GM18508 (cell line): ENCODE results near the gene COL9A1.
"Not testable (repeated sequence)": the region's sequence is repeated elsewhere in the genome, so short reads cannot be mapped to it uniquely, and the experiment has no call there.

Source experiments
- ATAC-seq: cut with Tn5 transposase; IDR thresholded peaks from one replicate; pipeline ENCODE4 v1.9.1; 2021; ENCODE audit warnings: moderate number of reproducible peaks; ENCODE audit not compliant: insufficient read depth, unreplicated experiment

COL9A1 gene

DNA sequence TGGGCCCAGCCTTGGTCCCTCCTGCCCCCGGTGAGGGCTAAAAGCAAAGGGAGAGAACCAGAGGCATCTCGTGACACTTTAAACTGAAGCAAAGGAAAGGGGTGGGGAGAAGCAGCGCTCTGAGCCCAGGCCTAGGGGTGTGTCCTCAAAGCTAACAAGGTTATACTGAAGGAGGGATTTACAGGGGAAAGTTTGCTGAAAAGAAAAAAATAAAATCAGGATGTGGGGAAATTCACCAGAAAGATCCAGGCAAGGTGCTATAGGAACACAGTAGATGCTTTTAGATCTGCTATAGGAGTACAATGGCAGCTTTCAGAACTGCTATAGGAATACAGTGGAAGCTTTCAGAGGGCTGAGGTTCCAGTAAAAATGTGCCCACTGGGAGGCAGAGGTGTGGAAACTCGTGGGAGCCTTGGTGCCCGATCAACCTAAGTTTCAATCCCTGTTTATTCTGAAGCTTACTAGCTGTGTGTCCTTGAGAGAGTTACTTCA, at the start of gene COL9A1:
COL9A1 (minus strand) TSS at position 51 of the 492 bp plus-strand sequence. CDS start 160 bp downstream, outside the sequence.
- no peak for ATAC-seq

DNA sequence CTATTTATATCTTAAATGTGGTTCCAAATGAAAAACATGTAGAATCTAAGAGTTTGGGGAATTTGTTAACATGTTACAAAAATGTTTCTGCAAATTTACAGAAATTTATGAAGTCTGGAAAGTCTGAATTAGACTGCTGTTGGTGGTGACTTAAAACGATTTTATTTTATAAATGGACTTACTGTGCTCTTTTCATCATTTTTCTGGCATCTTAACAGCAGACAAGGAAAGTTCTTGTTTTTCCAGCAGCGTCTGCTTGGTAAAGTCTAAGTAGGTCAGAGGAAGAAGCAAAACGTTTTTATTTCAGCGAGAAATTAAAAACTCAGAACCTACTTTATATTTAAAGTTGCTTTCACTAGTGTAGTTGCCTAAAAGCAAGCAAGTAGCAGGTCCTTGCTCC, 48.6 kb upstream of the COL9A1 start:
- no peak for ATAC-seq

DNA sequence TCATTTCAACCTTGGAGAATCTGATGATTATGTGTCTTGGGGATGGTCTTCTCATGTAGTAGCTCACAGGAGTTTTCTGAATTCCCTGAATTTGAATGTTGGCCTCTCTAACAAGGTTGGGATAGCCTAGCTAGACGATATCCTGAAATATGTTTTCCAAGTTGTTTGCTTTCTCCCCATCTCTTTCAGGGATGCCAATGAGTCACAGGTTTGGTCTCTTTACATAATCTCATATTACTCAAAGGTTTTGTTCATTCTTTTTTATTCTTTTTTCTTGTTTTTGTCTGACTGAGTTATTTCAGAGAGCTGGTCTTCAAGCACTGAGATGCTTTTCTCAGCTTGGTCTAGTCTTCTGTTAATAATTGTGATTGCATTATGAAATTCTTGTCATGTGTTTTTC, 42.7 kb upstream of the COL9A1 start:
- ATAC-seq: no peak

DNA sequence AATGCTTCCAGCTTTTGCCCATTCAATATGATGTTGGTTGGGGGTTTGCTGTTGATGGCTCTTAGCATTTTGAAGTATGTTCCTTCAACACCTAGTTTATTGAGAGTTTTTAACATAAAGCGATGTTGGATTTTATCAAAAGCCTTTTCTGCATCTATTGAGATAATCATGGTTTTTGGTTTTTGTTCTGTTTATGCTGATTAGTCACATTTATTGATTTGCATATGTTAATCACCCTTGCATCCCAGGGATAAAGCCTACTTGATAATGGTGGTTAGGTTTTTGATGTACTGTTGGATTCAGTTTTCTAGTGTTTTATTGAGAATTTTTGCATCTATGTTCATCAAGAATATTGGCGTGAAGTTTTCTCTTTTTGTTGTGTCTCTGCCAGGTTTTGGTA, 40.4 kb upstream of the COL9A1 start:
- ATAC-seq: no peak

DNA sequence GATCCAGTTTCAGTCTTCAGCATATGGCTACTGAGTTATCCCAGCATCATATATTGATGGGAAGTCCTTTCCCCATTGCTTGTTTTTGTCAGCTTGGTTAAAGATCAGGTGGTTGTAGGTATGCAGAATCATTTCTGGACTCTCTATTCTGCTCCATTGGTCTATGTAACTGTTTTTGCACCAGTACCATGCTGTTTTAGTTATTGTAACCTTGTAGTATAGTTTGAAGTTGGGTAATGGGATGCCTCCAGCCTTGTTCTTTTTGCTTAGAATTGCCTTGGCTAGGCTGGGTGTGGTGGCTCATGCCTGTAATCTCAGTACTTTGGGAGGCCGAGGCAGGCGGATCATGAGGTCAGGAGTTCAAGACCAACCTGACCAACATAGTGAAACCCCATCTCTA, 36.9 kb upstream of the COL9A1 start:
- not testable (repeated sequence) for ATAC-seq

DNA sequence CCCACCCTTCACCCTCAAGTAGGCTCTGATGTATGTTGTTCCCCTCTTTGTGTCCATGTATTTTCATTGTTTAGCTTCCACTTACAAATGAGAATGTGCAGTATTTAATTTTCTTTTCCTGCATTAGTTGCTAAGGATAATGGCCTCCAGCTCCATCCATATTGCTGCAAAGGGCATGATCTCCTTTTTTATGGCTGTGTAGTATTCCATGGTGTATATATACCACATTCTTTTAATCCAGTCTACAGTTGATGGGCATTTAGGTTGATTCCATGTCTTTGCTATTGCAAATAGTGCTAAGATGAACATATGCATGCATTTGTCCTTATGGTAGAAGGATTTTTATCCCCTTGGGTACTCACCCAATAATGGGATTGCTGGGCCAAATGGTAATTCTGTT, 35.9 kb upstream of the COL9A1 start:
- ATAC-seq: no peak

DNA sequence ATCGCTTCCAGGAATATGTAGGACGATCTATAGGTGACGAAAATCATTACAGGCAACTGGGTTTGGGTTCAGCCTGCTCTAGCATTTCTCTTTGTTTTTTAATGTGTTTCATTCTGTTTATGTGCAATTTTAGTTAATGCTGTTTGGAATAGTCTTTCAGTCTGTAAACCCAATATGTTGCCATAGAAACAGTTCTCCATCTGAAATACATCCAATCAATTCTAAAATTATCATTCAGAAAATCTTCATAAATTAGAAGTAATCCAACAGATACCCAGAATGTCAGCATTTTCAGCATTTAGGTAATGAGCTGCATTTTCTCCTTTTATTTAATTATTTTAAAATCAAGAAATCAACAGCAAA, 34.8 kb upstream of the COL9A1 start:
- ATAC-seq: no peak

DNA sequence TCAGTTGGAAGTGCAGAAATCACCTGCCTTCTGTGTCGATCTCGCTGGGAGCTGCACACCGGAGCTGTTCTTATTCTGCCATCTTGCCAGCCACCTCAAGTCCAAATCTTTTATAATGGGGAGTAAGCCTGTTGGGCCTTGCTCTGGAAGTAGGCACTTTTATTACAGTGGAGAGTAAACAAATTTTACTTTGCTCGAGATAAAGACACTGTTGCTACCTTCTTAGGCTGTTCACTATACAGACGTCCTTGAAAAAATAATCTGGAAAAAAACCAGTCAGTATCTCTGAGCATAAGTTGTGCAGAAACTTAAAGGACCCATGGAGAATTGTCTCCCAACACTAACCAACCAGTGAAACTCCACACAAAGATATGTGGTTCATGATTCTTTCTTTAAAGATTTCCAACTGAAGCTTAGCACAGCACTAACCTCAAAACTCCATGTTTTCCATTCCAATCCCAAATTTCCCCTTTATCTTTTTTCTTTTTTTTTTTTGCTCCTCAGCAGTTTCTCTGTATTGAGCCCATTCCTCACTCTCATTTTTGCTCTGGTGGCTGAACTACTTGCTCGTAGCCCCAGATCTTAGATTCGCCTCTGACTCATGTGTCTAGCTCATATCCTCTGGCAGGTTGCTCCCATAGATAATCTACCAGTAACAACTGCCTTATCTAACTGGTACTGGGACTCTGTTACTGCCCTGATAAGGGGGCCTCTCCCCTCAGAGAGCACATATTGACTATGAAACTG, 34.3 kb upstream of the COL9A1 start:
- no peak for ATAC-seq

DNA sequence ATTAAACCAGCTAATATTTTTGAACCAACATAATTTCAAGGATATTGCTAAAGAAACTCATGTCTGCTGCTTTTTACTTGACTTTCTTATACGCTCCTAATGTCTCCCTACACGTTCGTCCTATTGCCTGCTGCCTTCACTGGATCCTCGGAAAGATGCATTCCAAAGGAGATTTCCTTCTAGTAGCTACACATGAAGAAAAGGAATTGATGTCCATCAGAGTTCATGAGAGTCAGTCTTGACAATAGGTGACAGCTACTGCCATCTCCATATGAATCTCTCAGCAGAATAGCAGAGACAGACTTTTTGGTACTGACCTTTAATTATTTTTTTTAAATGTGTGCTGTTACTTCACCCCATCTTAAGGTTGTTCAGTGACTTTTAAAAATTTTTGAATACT, 24.2 kb upstream of the COL9A1 start:
- no peak for ATAC-seq

DNA sequence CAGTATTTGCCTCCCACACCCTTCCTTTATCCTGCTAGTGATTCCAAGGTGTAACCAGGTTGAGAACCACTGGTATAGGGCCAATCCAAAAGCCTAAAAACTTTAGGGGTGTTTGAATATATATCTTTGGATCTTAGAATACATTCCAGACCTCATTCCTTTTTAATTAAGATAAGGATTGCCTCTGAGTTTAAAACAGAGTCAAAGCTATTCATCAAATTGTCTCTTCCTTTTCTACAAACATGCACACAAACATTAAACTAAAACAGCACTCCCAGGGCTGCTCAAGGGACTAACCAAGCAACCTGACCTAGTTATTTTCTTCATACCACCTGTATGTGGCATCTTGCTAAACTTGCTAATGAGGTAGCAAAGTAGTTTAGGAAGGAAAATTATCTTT, 22.1 kb upstream of the COL9A1 start:
- ATAC-seq: no peak

DNA sequence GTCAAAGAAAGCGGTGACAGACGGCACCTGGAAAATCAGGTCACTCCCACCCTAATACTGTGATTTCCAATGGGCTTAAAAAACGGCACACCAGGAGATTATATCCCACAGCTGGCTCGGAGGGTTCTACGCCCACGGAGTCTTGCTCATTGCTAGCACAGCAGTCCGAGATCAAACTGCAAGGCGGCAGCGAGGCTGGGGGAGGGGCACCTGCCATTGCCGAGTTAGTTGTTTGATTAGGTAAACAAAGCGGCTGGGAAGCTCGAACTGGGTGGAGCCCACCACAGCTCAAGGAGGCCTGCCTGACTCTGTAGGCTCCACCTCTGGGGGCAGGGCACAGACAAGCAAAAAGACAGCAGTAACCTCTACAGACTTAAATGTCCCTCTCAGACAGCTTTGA, 14.9 kb upstream of the COL9A1 start:
- not testable (repeated sequence) for ATAC-seq

DNA sequence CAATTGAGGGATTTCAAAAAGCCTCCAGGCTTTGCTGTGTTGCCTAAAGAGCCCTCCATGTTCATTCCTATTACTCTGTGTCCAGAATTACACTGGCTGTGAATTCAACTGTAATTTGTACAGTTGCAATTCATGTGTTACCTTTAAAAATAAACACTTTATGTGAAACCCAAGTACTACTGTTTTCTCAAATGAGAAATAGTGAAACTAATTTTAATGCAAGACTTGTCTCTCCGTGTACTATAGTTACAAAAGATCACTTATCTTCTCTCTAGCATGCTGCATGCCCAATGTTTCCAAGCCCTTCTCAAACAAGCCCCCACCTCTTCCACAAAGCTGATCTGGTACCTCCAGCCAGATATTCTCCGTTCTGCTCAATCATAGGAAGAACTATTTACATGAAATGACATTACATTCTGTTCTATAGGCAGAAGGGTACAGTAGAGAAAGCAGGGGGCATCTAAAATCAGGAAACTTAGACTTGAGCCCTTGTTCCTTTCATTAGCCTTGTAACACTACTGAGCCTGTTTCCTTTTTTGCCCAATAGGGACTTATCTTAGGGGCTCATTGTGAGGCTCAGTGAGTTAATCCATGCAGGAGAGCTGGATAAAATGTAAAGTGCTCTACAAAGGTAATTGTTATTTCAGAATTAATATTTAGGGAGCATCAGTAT, 12.3 kb upstream of the COL9A1 start:
- ATAC-seq: no peak

DNA sequence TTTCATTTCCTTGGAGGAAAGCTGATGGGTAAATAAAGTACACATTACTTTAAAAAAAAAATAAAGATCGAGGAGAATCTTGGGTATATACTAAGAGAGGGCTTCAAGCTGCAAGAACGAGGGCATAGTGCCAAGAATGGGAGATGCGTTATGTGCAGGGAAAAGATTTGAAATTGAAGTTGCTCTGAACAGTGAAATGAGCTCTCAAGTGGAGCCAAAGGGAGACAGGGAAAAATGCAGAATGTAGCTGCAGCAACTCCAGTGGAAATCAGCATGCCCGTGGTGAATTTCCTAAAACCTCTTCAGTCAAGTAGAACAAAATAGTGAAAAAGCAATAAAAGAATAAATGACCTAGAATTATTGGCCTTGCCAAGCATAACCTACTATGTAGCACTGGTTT, 11.4 kb upstream of the COL9A1 start:
- no peak for ATAC-seq

DNA sequence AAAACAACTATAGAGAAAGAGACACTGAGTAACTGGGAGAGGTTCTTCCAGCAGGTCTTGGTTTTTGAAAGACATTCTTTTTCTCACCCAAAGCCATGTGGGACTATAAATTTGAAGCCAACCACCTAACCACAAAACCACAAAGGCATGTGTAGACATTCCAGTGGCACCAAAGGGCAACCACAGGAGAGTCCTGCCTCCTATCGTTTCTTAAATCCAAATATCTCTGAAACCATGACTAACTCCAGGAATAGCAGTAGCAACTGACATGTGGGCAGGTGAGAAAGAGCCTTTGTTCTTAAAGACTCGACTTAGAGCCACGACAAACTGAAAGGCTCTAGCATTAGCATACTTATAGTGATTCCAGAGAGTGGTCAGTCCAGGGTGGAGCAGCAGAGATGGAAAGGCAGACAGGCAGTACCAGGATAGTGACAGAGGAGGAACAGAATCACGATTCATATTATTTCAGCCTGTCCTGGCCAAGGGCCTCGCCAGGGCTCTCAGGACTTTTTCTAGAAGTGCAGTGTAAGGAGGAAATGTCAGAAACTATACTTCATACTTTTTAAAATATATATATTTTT, 9.4 kb upstream of the COL9A1 start:
- no peak for ATAC-seq

DNA sequence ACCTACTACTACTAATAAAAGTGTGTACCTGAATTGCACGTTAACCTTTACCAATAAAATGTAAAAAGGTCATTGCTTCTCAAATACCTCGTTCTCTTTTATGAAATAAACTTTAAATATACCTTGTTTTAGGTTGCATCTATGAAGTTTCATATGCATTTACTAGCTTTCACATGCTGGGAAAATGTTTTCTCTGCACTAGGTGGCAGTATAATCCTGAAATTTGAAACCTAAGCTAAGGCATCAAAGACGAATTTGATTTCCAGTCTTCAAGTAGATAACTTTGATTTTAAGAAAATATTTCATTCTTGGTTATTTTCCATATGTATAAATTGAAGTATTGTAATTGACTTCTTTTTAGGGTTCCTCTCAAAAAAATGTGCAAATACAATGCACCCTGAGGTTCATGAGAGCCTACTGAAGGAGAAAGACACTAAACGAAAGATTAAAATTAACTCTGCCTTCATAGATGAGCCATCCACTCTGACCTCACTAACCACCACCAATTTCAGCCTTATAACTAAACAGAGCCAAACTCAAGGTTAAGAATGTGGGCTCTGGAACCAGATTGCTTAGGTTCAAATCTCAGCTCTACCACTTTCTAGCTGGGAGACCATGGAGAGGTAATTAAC, 7.3 kb upstream of the COL9A1 start:
- no peak for ATAC-seq

DNA sequence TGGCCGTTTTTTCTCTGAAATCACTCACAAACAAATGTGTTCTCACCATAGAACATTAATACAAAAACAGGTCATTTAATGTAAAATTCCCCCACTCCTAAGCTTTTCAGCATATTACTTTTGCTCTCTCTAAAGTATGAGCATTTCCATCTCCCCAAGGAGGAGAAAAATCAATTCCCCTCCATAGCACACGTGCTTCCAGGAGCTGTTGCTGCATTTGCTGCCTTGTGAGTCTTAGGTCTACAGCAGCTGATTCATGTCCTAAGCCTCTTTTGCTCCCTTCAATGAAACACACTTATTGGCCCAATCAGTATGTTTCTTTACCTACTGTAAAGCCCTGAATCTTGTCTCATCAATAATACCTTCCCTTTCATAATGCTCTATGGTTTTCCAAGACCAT, 6.4 kb upstream of the COL9A1 start:
- ATAC-seq: no peak

DNA sequence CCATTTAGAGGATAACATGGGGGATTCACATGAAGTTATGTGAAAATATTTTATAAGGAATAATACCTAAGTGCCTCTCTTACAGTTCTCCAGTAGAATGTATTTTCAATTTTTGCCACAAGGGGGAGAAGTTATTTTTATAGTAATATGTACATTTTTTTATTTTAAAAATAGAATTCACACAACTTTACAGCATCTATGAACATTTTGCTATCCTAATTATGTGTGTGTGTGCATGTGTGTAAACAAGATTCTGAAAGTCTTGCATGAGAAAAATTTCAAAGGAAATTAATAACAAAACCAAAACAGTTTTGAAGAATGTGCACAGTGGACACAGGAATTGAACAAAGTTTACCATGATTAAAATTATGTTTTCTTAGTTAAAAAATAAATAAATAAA, 5.3 kb upstream of the COL9A1 start:
- ATAC-seq: not testable (repeated sequence)

DNA sequence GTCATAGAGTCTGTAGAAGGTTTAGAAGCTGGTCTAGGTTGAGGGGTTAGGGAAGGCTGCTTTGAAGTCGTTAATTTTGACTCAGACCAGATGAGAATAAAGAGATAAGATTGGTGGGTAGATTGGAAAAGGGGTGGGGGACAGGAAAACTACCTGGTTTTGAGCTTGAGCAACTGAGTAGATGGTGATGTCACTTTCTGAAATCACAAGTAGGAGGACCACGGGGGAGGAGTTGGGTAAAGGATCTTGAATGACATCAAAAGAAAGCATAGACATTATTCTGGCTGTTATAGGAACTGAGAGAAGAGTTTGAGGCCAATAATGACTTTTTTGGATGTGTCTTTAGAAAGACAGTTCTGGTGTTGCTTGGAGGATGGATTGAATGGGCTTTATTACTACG, 4.1 kb upstream of the COL9A1 start:
- no peak for ATAC-seq

DNA sequence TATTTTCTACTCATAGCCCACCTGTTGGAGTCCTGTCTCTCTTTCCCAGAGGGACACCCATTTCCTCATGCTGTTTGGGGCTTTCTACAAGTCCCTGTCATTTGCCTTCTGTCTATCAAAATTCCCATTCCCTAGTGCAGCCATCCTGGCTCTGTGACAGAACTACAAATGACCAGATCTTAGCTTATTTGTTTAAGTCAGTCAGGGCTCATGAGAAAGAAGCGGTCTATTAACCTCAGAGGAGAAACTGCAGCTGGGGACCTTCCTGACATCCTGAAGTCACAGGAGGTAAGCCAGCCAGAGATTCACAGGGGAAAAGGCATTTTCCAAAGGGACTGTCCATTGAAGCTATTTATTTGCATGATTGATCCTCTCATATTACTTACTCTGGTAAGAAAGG, 1.7 kb upstream of the COL9A1 start:
- no peak for ATAC-seq

DNA sequence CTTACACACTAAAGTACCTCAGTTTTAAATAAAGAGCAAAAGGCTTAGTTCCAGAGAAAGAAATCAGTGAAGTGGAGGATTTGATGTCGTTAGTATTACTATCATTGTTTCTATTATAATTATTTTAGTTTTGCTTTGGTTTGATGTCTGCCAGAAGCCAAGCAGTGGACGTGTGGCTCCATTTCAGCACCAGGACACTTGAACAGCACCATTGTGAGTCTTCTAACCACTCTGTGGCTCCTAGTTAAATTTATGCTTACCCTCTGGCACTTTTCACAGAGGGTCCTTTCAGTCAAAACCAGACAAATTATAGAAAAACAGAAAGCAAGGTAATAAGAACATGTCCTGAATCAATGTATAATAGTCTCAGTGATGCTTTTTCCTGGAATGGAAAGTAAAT, 3.4 kb downstream of the COL9A1 start:
- no peak for ATAC-seq

DNA sequence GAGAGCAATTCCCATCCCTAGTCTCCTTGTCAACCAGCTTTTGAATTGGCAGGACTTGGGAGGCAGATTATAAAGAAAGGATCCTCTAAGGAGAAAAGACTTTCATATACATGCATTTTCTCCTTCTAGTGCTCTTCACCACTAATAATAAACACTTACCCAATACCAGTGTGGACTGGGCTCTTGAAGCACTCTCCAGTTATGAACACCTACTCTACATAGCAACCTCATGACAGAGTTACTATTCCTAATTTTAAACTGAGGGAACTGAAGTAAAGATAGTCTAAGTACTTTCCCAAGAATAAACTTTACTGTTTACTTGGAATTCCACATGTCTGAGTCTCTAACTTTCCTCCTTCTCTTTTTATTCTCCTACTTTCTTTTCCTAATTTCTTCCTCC, 4.8 kb downstream of the COL9A1 start:
- no peak for ATAC-seq
